Panc1 (cell line): ENCODE measurements around the gene POLR1H. TPM values are rescaled to one million over a fixed set of nuclear protein-coding genes. Genes with fewer than 3 reads are reported as not detected.

ENCODE experiments used
- ATAC-seq: fragments of 200-7000 bp; cut with Tn5 transposase; 2 replicates; pipeline ENCODE4 v1.9.1; 2020; ENCODE audit warnings: mild to moderate bottlenecking, moderate library complexity
- BruUV-seq: library from RNA; stranded (reverse); fragments of 400-500 nt; replicated peaks from 2 replicates; lab custom pipeline; 2021; lab: Mats Ljungman, UMichigan
- CTCF ChIA-PET: fragments of 300-600 bp; sonication (Branson Sonifier 250); formaldehyde crosslinking; loops from one replicate; lab custom pipeline; 2022; ENCODE audit warnings: antibody characterized with exemption; lab: Charles Lee
- POLR2A ChIA-PET: fragments of 300-600 bp; sonication (Branson Sonifier 250); formaldehyde crosslinking; loops from one replicate; lab custom pipeline; 2022; ENCODE audit warnings: antibody characterized with exemption; lab: Charles Lee
- DNase-seq: peaks from one replicate; pipeline ENCODE4 v3.0.0-alpha.2; 2010; ENCODE audit warnings: low read depth, low spot score
- H3K27ac ChIP-seq: 2 replicates; pipeline ENCODE4 v1.5.1; 2011; ENCODE audit warnings: mild to moderate bottlenecking, low read length, inconsistent platforms
- H3K27me3 ChIP-seq: fragments of 200-500 bp; sonication (Bioruptor generic); 2 replicates; pipeline ENCODE4 v1.6.0; 2014; ENCODE audit warnings: low read length, inconsistent platforms; ENCODE audit not compliant: control insufficient read depth, insufficient read depth
- H3K36me3 ChIP-seq: fragments of 200-500 bp; sonication (Bioruptor generic); 2 replicates; pipeline ENCODE4 v1.5.1; 2014; ENCODE audit warnings: inconsistent platforms, mild to moderate bottlenecking, low read length, moderate library complexity; ENCODE audit not compliant: control insufficient read depth, insufficient read depth
- H3K4me1 ChIP-seq: 2 replicates; pipeline ENCODE4 v1.5.1; 2011; ENCODE audit warnings: inconsistent platforms, mild to moderate bottlenecking, low read length, moderate library complexity; ENCODE audit not compliant: control insufficient read depth, insufficient read depth
- H3K4me3 ChIP-seq, 2 experiments: 2 replicates each; pipeline ENCODE4 v1.5.1; 2011 to 2012; ENCODE audit warnings: low read depth in 2 of 2, low read length in 2 of 2, mild to moderate bottlenecking in 2 of 2, inconsistent platforms in 1 of 2, moderate library complexity in 1 of 2
- H3K9me3 ChIP-seq: fragments of 200-500 bp; sonication (Bioruptor generic); 2 replicates; pipeline ENCODE4 v1.5.1; 2014; ENCODE audit warnings: low read depth, mild to moderate bottlenecking, inconsistent platforms, low read length, moderate library complexity; ENCODE audit not compliant: control insufficient read depth, insufficient read depth
- CTCF ChIP-seq: fragments of 450-650 bp; IDR thresholded peaks from 2 replicates; pipeline ENCODE4 v1.5.1; 2017; ENCODE audit warnings: mild to moderate bottlenecking
- POLR2AphosphoS5 ChIP-seq: IDR thresholded peaks from 2 replicates; pipeline ENCODE4 v1.6.1; 2012; ENCODE audit warnings: mild to moderate bottlenecking, low read depth, low read length, moderate library complexity
- REST ChIP-seq, 2 experiments: IDR thresholded peaks; 2 replicates each; pipeline ENCODE4 v1.6.1; 2011 to 2012; ENCODE audit warnings: low read depth in 2 of 2, control low read depth in 1 of 2, low read length in 1 of 2, mild to moderate bottlenecking in 1 of 2, moderate library complexity in 1 of 2; ENCODE audit not compliant: insufficient read depth in 1 of 2
- SIN3A ChIP-seq: IDR thresholded peaks from 2 replicates; pipeline ENCODE4 v1.6.1; 2012; ENCODE audit warnings: low read depth, mild to moderate bottlenecking, low read length, moderate library complexity, borderline replicate concordance; ENCODE audit not compliant: insufficient read depth
- TCF7L2 ChIP-seq: IDR thresholded peaks from 2 replicates; pipeline ENCODE4 v1.6.1; 2011; ENCODE audit warnings: mild to moderate bottlenecking, low read depth, low read length, inconsistent platforms
- in situ Hi-C: cut with HindIII; loops from 2 replicates; pipeline ENCODE4 v1.10.0; 2016; ENCODE audit warnings: low sequenced_read_pairs, low pct_unique_long_range_greater_than_20kb
- intact Hi-C: fragments of 100-400 bp; cut with micrococcal nuclease; formaldehyde crosslinking; loops from one replicate; pipeline ENCODE4 v1.10.0; 2022; ENCODE audit not compliant: unreplicated experiment
- total RNA-seq: library from RNA; stranded (reverse); gene quantifications from one replicate; pipeline ENCODE4 v1.2.1, GENCODE V29; 2021; ENCODE audit not compliant: unreplicated experiment

The POLR1H gene
- total RNA-seq, 1 experiment from 2014 or later = 24.9 TPM

GRCh38 chr6:30071858-30072257 lies 10.8 kb downstream of the POLR1H start:
- TF ChIP-seq SIN3A (no peak), CTCF (no peak), TCF7L2 (no peak), REST (IDR thresholded peaks at IDR 0.05; ENCODE audit: insufficient read depth in 1 of 2, low read depth in 2 of 2, low read length in 1 of 2) (no peak), POLR2AphosphoS5 (no peak)
- CTCF ChIA-PET = no interaction called here

GRCh38 chr6:30073489-30074235 lies 12.6 kb downstream of the POLR1H start:
- peaks cover 5% of the 10 kb centered on the region; the same call in 1 of the 2 replicates for H3K27me3 ChIP-seq
- no peak for TF ChIP-seq REST (IDR thresholded peaks at IDR 0.05; ENCODE audit: insufficient read depth in 1 of 2, low read depth in 2 of 2, low read length in 1 of 2)
- TF ChIP-seq TCF7L2 = no peak
- TF ChIP-seq POLR2AphosphoS5 = no peak
- TF ChIP-seq SIN3A = no peak
- no peak for TF ChIP-seq CTCF
- H3K4me3 ChIP-seq = no peak overlapping the region
- H3K27ac ChIP-seq = no peak overlapping the region
- BruUV-seq = no TSS peak
- peaks cover 4% of the 10 kb centered on the region for H3K4me1 ChIP-seq
- in situ Hi-C loops = no loop called here
- POLR2A ChIA-PET = no interaction called here
- CTCF ChIA-PET = interaction anchor here (0.5 kb wide), 1 partner anchor 41 kb away, joined by 6 read pairs; no protein-coding TSS in a partner anchor
- no peak for ATAC-seq
- no peaks in the 10 kb centered on the region for H3K36me3 ChIP-seq
- H3K9me3 ChIP-seq = no peaks in the 10 kb centered on the region
- intact Hi-C loops = no loop called here
- DNase-seq = no peak

More at GRCh38 chr6:30071858-30072257, 10.8 kb downstream of the POLR1H start:
- Histone ChIP-seq H3K27me3 (peaks cover 4% of the 10 kb centered on the region; the same call in 1 of the 2 replicates), H3K36me3 (peaks cover 2% of the 10 kb centered on the region; the same call in 1 of the 2 replicates), H3K9me3 (no peaks in the 10 kb centered on the region), H3K4me1 (peaks cover 12% of the 10 kb centered on the region), H3K27ac (no peak overlapping the region), H3K4me3 (no peak overlapping the region)
- no TSS peak for BruUV-seq
- ATAC-seq (no peak), DNase-seq (no peak)
- intact Hi-C loops (no loop called here), in situ Hi-C loops (no loop called here)
- POLR2A ChIA-PET = interaction anchor here (0.6 kb wide), 1 partner anchor 209 kb away, joined by 15 read pairs; no protein-coding TSS in a partner anchor
